HG03378 (cell line): Measurements from ENCODE around the gene CCDC191.

Source experiments
- ATAC-seq: cut with Tn5 transposase; IDR thresholded peaks from one replicate; pipeline ENCODE4 v1.9.1; 2021; ENCODE audit warnings: mild to moderate bottlenecking, moderate library complexity; ENCODE audit not compliant: unreplicated experiment

CCDC191 gene

GRCh38 chr3:114058646-114059045 is 2.3 kb upstream of the CCDC191 start:
- ATAC-seq: no peak

- ATAC-seq: no peak
These were observed 653 bp upstream of the CCDC191 start for GRCh38 chr3:114057011-114057347.

DNA sequence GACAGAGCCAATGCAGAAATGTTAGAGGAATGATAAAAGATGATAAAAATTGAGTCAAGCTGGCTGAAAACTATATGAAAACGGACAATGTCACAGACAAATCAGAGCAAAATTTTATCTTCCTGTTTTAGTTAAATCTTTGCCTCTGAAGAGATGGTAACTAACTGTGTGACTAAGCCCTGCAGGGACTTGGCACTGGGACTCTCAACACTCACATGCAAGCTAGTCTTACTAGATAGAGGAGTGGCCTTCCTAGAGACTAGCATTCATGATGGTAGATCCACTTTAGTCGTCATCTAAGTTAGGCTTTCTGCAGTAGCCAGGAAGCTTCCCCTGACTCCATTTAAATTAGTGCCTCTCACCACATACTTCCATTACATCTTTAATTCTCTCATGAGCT is 4.1 kb downstream of the CCDC191 start:
- ATAC-seq: no peak

DNA sequence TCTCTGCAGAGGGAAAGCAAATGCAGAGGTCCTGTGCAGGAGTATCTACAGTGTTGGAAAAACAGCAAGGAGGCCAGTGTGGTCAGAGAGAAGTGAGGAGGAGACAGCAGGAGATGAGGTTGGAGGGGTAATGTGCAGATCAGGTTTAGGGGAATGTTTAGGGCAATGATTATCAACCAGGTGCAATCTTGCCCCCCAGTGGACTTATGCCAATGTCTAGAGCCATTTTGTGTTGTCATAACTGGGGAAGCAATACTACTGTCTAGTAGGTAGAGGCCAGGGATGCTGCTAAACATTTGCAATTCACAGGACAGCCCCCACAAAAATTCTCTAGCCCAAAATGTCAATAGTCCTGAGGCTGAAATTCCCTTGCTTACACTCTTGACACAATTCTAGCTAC is 13.1 kb downstream of the CCDC191 start:
- ATAC-seq: no peak

DNA sequence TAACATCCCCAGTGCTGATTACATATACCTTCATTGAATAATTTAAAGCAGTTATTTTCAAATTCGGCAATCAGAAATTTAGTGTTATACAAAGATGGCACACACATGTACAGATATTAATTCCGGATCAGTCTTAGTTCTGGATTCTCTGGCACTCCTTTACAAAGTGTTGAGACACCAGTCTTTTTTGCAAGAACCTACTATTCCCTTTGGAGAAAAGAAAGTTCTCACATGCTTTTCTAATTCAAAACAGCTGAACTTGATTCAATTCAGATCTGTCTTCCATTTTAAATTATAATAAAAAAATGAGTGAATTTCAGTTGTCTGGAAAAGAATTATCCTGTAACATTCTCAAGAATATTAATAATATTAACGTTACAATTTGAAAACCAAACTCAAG is 20.4 kb downstream of the CCDC191 start:
- ATAC-seq: no peak

DNA sequence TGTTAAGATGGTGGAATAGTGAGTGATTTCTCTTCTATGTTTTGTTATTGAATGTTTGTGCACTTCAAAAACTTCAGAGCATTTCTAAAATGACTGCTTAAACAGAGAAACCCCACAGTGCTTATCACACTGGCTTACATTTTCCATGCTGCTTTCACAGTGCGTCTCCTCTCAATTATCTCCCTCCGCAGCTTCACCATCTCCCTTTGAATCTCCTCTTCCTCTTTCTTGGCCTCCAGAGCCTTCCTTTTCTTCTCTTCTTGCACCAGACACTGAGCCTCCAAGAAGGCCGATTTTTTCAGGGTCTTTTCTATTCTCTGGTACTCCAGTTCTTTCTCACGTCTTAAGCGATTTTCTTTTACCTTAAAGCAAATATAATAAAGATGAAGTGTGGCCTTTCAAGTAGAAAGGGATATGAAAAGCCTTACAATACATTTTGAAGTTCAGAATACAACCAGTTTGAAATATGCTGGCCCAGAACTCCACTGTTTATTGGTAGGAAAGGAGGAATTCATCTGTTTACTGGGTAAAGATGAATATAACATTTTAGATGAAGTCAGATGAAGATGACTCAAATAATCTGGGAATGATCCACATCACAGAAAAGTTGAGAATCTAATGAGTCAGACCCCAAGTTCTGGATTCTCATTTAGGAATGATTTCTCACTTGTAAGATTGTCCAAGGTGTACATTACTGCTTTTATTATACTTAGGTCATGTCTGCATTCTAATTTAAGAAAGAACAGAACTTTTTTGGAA is 21.4 kb downstream of the CCDC191 start:
- no peak for ATAC-seq

DNA sequence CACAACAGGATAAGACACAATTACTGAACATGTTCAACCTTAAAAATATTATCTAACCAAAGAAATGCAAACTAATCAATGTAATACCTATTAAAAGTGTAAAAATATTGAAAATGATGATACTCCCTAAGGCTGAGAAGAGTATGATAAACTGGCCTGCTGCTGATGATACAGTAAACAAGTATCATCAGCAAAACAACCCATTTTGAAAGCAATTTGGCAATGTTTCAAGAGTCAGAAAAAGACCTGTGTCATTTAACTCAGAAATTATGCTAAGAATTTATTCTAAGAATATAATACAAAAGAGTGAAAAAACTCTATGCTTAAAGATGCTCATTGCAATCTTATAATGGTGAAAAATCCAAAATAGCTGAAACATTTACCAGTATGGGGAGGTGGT is 22.1 kb downstream of the CCDC191 start:
- ATAC-seq: no peak

- no peak for ATAC-seq
These were observed 22.6 kb downstream of the CCDC191 start for GRCh38 chr3:114033721-114034120.

DNA sequence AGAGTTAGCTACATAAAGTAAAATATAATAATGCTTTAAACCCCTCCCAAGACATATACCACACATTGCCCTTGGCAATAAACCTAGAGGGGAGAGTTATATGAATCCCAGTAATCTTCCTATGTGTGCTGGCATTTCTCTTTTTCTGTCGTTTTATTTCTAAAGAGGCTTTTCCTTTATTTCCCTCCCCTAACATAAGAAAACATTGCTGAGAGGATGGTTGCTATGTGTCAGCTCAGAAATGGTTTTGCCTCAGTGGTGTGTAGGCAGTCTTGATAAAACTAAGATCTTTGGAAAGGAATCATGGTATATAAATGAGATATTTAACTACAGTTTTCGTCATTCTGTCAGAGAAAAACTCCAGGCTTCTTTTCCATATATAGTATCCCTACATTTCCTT is 30.0 kb downstream of the CCDC191 start:
- no peak for ATAC-seq

DNA sequence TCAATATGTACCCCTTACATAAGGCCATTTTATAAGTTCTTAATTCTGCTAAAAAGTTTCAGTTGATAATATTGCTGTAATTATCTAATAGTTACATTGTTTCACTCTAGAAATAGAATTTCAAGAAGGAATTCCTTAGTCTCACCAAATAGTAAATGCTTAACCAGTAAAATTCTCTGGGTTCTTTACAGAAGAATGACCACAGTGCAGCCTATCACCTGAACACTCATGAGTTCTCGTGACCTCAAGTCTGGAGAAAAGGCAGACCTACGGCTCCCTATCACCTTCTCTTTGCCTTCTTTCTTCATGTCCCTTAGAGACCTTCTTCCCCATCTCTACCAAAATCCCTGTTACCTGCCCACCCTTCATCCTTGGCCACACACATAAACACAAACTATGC is 30.9 kb downstream of the CCDC191 start:
- ATAC-seq: no peak

GRCh38 chr3:114022145-114022802 is 34.1 kb downstream of the CCDC191 start:
- no peak for ATAC-seq

DNA sequence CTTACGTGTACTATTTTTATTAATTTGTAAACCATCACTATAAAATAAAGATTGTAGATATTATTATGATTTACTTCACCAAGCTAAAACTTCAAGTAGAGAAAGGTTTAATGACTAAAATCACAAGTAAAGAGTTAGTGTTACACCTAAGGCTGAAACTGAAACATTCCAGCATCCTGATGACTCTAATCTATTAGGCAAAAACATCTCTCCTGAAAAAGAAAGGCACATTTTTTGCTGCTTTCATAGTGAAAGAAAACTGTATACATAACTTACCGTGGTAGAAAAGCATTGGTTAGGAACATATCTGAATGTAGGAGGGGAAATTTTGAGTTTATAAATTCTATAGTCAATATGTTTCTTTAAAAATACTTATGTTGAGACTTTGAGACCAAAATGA is 35.4 kb downstream of the CCDC191 start:
- ATAC-seq: no peak

- no peak for ATAC-seq
These were observed 36.8 kb downstream of the CCDC191 start for GRCh38 chr3:114019486-114019885.

DNA sequence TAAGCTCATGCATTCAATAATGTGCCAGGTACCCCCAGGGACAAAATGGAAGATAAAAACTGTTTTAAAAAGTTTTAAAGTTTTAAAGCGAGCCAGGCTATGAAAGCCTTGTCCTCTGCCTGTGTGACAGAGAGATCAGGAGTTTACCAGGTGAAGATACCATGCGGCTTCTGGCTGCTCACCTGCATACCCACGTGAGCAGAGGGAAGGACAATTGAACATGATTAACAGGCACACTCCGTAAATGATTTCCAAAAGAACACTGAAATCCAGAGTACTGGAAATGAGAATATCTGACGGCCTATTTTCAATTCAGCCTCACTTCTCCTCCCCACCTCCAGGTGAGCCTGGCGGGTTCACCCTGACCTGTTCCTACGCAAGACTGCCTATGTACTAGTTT is 42.1 kb downstream of the CCDC191 start:
- ATAC-seq: no peak

- ATAC-seq: peak; percentile 88
These were observed 45.1 kb downstream of the CCDC191 start for GRCh38 chr3:114011059-114011797.

DNA sequence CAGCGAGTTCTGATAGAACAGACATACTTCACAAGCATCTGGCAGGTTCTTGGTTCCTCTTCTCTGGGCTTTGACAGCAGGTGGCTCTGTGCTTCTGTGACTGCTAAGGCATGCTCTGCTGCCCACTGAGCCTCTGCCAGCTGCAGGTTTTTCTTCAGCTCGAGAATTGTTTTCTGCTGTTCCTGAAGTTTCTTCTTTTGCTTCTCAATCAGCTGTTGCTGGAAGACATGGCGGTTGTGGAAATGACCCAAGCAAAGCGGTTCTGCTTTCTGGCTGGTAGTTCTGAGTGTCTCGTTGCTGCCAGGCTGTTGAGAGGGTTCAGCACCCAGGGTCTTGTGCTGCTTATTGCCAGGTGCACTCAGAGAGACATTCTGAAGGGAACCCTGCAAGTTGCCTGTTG is 50.8 kb downstream of the CCDC191 start:
- ATAC-seq: peak; percentile 82

DNA sequence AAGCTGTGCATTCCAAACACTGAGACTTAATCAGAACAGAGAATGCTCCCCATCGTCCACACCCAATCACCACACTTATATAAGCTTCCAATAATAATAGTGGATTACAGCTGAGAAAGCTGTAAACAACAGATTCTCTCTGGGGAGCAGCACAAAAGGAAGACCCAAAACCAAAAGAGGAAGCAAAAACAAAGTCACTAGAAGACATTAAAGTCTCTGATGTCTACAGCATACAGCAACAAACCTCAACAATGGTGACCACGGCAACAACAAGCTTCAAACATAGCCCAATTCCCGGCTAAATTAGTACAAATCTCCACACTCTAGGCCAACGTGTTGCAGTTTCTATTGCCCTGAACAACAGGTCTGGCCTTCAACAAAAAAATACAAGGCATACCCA is 70.8 kb downstream of the CCDC191 start:
- ATAC-seq: peak; percentile 70

GRCh38 chr3:113983544-113983943 is 72.8 kb downstream of the CCDC191 start:
- no peak for ATAC-seq

GRCh38 chr3:113981803-113982202 is 74.5 kb downstream of the CCDC191 start:
- ATAC-seq: no peak

DNA sequence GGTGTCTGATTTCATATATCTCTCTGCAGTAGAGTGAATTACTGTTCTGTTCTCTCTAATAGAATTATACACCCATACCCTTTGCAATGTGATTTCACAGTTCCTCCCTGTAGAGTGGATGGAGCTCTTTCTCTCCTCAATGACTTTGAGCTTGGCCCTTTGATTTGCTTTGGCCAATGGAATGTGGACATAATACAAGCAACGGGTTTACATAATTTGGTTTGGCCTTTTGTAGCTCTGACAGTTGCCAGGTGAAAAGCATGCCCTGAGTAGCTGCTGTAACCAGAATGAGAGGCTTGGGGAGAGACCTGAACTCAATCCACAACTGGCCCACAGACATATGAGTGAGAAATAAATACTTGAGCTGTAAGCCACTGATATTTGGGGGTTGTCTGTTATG is 76.4 kb downstream of the CCDC191 start:
- ATAC-seq: no peak

DNA sequence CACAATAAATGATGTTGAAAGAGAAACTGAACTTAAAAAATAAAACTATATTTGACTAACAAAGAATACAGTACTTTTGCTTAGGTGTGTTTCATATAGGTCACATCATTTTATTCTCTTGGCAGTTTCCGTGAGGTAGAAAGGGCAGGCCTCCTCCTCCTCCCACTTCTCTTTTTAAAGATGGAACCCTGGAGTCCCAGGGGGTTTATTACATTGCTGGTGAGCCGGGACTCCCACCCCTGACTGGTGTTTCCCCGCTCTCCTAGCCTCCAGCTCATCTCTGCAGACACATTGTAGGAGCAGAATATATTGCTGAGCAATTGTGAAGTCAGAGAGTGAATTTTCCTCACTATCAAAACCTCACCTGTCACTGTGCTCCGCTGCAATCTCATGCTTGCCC is 78.5 kb downstream of the CCDC191 start:
- no peak for ATAC-seq

- ATAC-seq: no peak
These were observed 87.3 kb downstream of the CCDC191 start for GRCh38 chr3:113968986-113969385.
